Limb (tissue), 2 donors: ENCODE results near the gene LRRC66.
A peak's percentile ranks its signal among the peaks of the same experiment; 100 is the strongest.

ENCODE experiments used
- DNase-seq, 2 donors: peaks; one replicate each; pipeline ENCODE4 v3.0.0-alpha.2; 2016; ENCODE audit errors: extremely low spot score in 2 of 2

LRRC66 gene, protein sequence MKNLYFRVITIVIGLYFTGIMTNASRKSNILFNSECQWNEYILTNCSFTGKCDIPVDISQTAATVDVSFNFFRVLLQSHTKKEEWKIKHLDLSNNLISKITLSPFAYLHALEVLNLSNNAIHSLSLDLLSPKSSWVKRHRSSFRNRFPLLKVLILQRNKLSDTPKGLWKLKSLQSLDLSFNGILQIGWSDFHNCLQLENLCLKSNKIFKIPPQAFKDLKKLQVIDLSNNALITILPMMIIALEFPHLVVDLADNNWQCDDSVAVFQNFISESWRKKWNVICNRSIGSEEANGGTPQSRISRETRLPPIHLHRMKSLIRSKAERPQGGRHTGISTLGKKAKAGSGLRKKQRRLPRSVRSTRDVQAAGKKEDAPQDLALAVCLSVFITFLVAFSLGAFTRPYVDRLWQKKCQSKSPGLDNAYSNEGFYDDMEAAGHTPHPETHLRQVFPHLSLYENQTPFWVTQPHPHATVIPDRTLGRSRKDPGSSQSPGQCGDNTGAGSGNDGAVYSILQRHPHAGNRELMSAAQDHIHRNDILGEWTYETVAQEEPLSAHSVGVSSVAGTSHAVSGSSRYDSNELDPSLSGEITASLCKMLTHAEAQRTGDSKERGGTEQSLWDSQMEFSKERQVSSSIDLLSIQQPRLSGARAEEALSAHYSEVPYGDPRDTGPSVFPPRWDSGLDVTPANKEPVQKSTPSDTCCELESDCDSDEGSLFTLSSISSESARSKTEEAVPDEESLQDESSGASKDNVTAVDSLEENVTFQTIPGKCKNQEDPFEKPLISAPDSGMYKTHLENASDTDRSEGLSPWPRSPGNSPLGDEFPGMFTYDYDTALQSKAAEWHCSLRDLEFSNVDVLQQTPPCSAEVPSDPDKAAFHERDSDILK

DNA sequence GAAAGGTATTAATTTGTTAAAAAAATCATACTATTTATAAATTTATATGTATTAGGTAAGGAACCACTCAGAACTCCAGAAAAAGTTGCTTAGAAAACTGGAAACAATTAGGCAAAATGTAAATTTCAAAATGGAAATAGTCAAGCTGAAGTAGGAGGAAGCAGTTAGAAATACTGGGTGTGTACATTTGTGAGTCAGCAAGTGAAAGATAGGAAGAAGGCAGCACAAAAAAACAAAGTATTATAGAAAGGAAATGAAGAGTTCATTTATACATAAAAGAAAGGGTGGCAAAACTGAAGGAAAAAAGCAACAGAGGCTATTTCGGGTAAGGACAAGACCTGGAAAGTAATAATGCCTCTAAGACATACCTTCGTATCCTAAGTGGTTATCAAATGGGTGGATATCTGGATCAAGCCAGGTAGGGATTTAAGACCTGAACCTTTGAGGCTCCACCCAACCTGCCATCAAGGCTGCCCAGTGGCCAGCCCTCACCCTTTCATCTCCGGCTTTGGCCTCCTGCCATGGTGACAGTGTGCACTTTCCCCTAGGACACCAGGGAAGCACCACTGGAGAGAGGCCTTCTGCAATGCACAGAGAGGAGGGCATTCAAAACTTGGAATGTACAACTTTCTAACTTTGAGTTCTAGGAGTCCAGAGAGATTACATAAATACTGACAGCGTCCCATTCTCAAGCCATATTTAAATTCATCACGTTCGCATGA is at the start of gene LRRC66:
Gene LRRC66, minus strand, starts transcription at position 428 of the 722 bp plus-strand sequence. CDS start 2,750 bp downstream, outside the sequence.
- no peak for DNase-seq

DNA sequence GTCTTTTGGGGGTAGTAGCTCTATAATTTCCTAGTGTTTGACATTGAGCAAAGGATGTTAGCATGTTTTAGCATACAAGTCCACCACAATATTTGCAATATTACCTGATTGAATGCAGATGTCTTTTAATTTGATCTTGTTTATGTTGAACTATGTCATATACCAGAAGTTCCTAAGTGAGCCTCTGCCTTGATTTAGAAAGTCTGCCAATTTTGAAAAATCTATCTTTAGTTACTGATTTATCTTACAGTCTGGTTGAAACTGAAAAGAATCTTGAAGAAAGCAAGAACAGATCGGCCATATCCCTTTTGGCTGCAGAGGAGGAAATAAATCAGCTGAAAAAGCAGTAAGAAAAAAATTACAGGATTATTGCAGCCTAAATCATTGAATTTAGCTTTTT is 49.4 kb upstream of the LRRC66 start:
- DNase-seq: no peak

DNA sequence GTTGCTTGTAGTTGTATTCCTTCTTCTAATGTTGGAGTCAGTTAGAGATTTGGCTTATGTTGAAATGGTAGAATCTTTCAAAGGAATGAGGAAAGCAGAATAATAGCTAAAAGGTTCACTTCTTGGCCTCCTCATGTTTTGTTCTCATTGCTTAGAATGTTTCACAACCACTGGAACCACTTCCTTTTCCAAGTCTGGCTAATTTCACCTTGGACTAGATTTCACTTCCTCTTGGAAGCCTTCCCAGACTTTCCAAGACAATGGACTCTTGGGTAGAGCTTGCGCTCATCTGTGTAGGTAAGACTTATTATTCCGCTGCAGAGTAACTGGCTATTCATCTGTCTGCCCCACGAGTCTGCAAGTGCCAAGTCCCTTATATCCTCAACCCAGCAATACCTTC is 39.2 kb upstream of the LRRC66 start:
- DNase-seq: peak in 1 of 2 donors; percentile 40

DNA sequence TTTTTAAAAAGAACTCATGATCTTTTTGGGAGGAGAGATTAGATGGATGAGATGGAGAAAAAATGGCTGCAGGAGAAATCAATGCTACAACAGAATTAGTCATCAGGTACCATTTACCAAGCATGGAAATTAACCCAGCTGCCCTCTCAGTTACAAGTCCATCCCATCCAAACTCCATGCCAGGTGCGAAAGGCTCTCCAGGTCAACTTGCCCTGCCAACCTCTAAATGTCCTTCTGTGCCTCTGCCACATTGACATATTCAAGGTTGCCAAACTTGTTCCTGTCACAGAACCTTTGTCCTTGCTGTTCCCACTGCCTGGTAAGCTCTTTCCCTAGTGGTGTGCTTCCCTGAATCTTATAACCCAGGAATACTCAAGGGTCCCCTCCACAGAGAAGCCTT is 38.1 kb upstream of the LRRC66 start:
- no peak for DNase-seq

DNA sequence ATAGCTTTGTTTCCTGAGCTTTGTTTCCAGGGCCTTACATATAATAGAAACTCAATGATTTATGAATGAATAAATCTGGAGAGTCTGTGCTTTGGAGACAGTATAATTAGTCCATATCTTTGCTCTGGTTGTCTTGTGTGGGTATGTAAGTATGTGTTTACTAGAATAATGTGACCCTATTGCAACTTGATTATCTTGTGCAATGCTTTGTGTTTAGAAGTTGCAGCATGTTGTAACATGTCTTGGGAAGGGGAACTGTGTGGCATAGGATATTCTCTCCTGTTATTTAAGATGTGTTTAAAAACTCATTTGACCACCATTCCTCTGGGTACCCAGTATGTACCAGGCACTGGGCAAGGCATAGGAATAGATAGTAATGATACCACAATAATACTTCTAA is 37.0 kb upstream of the LRRC66 start:
- no peak for DNase-seq

DNA sequence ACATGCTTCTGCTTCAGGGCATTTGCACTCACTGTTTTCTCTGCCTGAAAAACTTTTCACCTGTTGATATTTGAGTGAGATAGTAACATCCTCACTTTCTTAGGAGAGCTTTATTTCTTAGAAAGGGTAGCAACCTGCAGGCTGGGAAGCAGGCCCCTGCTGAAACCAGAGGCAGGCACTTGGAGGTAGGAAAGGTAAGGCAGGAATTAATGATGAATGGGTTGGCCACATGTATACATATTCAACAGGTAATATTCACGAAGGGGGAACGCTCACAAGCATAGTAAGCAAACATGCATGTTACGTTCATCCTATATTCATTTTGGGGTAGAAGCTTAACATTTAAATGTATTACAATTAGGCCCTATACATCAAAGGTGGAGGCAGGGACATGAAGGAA is 34.1 kb upstream of the LRRC66 start:
- no peak for DNase-seq

DNA sequence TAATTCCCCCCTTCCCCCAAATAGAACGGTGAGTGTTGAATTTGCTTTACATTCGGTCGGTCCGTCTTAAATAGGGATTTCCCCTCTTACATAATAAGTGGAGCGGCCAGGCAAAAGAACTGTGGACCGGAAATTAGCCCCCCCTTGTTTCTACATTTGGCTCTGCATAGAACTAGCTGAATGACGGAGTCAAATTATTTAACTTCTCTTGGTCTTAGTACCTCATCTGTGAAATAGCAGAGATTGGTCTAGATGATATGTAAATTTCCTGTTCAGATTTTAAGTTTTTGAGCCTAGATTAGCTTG is 32.3 kb upstream of the LRRC66 start:
- no peak for DNase-seq

DNA sequence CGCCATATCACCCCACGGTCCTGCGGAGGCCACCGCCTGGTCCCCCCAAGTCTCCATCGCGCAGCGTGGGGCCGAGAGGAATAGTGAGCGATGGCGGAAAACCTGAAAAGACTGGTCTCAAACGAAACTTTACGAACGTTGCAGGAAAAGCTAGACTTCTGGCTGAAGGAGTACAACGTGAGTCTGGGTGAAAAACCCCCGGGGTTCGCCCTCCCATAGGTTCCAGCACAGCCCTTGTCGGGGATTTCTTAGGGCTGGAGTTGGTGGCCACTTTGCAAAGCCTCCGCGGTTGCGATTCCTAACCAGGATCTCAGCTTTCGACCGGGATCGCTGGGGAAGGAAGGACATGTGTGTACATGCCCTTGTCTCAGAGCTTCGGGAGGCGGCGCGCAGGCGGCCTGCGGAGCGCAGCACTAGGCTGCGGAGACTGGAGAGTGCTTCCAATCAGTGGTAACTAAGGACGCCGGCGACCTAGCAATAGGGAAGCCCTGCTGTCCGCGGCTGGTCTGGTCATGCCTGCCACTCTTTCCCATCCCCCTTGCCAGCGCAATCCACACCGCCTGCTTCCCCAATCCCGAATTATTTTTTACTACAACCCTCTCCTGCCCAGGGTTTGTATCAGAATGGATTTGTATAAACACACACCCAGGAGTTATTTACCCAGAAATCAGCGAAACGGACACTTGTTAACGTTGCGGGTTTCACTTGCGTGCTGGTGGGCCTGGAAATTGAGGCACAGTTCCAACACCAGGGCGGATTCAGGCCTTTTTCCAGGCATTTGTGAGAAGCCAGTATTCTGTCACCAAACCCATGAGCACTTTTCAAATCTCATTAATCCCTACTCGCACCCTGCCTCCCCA is 31.7 kb upstream of the LRRC66 start:
- peak; percentile 53 to 70 for DNase-seq

DNA sequence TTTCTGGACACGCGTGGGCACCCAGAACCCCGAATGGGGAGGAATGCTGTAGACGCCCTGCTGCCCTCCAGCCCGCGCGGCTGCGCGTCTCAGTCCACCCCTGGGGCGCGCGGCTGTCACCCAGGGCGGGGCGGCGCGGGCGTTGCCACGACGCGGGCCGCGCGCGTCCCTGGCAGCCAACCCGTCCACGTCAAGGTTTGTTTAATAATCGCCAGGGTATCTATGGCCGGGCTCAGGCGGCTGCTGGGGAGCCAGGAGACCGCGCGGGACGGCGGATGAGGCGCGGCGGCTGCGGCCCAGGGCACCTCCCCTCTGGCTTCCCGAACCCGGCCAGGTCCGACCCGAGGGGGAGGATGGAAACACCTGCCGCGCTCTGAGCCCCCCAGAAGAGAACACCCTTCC is 31.1 kb upstream of the LRRC66 start, which contains the start of gene SPATA18:
Gene SPATA18, plus strand, starts transcription at position 92 of the 402 bp plus-strand sequence. CDS start 401 bp downstream, outside the sequence.
- peak; percentile 5 to 61 for DNase-seq

DNA sequence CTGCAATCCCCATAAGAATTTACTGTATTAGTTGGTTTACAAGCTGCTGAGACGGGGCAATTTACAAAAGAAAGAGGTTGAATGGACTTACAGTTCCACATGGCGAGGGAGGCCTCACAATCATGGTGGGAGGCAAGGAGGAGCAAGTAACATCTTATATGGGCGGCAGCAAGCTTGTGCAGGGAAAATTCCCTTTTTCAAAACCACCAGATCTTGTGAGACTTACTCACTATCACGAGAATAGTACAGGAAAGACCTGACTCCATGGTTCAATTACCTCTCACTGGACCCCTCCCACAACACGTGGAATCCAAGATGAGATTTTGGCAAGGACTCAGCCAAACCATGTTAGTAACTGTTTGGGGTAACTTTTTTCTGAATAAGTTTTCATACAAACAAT is 29.1 kb upstream of the LRRC66 start:
- DNase-seq: no peak

DNA sequence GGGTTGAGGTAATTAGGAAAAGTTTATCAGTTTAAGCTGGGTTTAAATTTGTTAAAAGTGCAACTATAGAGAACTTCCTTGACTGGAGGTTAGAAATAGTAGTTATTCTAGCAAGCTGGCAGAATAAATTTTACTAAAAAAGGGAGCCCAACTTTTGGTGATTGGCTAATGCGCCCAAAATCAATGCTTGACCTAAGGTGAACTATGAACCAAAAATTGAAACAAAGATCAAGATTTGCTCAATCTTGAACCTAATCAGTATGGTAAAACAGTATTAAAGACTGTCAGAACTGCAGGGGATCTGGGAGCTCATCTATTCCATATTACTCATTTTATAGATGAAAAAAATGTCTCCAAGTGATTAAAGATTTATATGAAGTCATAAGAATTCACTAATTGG is 24.9 kb upstream of the LRRC66 start:
- DNase-seq: no peak

DNA sequence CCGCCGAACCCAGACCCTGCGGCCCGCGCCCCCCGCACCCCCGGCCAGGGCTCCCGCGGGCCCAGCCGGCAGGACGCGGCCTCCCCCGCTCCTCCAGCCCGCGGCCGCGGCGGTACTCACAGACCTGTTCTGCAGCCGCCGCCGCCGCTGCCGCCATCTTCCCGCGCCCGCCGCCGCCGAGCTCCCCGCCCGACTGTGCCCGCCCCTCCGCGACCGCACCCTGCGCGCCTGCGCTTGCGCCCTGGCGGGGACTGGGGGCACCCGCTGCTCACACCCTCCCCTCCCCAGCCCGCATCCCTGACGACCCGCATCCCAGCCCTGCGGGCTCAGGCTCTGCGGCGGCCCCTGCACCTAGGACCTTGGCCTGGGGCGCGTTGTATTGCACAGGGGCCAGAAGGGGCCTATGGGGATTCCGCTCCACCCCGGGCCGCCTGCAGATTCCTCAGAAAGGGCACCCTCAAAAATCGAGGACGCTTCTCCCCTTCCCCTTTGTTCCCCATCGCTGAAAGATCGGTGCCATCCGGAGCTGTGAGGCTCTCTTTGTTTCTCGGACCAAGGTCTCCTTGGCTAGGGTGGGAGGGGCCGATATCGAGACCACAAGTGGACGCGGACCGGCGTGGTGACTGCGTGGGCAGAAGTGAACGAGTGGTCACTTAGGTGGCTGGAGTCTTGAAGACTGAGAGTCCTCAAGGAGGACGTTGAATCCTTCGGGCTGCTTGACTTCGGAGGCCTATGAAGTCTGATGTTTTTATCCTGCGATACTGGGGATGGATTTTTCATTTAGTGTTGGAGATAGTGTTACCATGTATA is 18.1 kb upstream of the LRRC66 start, which contains the start of gene SGCB:
Gene SGCB, minus strand, starts transcription at position 197 of the 810 bp plus-strand sequence. Its CDS starts 40 bp downstream, at position 157.
- peak; percentile 72 to 91 for DNase-seq

DNA sequence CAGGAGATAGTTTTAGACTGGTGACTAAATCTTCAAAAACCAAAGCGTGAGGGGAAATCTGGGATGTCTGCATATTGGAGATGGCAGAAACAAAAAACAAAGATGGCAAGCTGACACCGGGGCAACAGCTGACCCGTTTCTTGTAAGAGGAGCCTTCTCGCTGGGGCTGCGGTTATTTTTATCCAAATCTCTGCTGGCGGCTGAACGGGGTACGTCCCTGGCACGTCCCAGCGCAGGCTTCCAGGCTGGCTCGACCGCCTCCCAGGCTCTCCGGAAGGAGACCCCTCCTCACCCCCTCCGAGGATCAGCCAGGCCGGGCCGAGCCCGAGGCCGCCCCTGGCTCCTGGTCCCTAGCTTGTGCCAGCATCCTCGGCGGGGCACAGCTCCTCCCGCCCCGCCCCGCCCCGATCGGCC is 17.5 kb upstream of the LRRC66 start:
- DNase-seq: peak; percentile 70 to 82

DNA sequence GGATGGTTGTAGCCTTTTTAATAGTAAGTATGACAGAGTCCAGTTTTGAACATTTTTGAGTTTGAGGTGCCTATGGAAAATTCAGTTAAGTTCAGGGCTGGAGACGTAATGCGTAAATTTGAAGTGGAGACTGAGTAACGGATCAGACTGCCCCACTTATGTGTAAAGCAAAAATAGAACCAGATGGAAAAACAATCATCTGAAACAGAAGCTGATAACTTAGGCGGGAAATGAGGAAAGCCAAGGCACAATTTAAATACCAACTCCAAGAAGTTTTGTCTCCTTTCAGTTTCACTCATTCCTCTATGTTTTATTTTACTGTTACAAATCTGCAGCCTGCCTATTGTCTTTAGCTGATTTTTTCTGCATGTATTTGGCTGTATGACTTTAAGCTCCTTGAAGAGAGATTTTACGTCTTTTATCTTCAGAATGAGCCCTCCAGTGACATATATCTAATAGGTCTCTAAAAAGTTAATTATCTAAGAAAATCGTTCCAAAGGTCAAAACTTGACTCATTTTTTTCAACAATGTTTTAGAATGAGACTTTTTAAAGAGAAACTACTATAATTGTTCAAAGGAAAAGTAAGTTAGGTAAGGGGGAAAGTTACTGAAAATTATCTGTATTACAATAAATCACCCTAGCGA is 16.8 kb upstream of the LRRC66 start:
- DNase-seq: peak in 1 of 2 donors; percentile 58

DNA sequence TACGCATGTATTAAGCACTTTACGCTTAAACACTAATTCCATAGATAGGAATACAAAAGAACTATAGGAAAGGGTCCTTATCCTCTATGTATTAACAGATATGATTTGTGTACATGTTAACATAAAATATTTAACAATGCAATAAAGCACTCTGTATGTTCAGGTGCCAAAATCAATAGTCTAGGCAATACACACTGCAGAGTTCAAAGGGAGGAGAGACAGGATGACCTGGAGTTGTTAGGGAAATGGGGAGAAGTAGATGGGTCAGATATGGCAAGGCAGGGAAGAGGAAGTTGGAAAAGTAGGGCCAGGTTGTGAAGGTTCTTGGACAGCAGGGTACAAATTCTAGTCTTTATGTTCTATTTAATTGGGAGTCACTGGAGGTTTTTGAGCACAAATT is 15.0 kb upstream of the LRRC66 start:
- DNase-seq: no peak

DNA sequence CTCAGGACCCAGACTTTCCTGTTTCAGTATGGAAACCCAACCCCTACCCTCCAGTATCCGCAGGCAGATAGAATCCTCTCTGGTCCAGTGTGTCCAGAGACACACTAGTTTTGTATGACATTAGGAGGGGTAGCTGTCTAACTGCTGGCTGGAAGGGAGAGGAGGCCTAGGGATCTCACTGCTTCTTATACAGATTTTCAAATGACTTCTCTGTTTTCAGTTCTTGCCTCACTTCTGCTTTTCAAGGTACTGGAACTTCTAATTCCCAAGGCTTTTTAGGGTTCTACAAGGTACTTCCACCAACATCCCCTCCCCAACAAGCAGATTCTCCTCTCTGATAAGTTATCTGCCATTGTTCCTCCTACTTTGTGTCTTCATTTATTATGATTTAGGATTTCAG is 11.8 kb upstream of the LRRC66 start:
- DNase-seq: no peak

DNA sequence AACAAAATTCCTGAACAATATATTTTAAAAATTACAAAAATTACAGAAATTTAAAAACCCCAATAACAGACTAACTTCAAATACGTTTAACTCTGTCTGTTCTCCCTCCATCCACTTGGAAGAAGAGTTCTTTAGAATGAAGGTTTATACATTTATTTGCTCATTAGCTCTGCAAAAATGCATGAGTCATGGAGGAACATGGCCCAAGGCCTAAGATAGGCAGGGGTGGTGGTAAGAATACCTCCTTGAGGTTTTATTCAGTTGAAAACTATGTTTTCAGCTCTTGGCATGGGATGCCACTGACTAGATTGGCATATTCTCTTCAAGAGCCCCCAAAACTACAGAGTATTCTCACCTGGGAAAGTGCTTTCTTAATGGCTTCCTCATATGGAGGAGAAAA is 8.8 kb upstream of the LRRC66 start:
- no peak for DNase-seq

DNA sequence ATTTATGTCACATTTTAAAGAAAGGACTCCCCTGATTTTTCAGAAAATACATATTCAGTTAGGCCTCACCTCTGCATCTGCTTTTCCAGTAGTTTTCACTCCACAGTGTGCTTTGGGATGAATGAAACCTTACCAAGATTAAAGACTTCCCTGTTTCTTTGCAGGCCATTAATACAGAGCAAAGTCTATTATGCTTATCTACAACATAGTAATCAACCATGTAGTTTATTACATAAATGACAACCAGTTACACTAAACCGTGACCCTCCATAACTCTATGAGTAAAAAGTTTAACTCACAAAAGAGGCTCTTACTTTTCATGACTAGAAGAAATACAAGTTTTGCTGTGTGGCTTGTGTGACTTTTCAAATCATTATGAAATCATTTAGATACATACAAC is 2.3 kb downstream of the LRRC66 start:
- no peak for DNase-seq

DNA sequence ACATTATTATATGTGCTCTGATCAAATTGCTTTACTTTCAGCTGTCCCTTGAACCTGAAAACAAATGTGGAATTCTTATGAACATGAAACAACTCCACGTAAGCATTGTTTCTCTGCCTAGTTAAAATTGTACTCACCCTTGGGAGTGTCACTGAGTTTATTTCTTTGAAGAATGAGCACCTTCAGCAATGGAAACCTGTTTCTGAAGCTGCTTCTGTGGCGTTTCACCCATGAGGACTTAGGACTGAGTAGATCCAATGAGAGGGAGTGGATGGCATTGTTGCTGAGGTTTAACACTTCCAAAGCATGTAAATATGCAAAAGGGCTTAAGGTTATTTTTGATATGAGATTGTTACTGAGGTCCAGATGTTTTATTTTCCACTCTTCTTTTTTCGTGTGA is 3.2 kb downstream of the LRRC66 start:
- DNase-seq: no peak
